AG09319 (cell line): ENCODE results near the gene SART1.
A peak's percentile ranks its signal among the peaks of the same experiment; 100 is the strongest.
"Not testable (repeated sequence)": the region's sequence is repeated elsewhere in the genome, so short reads cannot be mapped to it uniquely, and the experiment has no call there.

Experiments
- DNase-seq: peaks from one replicate; pipeline ENCODE4 v3.0.0-alpha.2; 2010; ENCODE audit warnings: low read depth; ENCODE audit errors: extremely low read depth
- TF ChIP-seq, protein P1 (sequence below): IDR thresholded peaks from 2 replicates; pipeline ENCODE4 v1.5.1; 2011; ENCODE audit warnings: low read depth, mild to moderate bottlenecking, inconsistent platforms, low read length, moderate library complexity

The SART1 gene

GRCh38 chr11:66022401-66023185 is 61.1 kb downstream of the SART1 start:
- TF ChIP-seq, protein P1, sequence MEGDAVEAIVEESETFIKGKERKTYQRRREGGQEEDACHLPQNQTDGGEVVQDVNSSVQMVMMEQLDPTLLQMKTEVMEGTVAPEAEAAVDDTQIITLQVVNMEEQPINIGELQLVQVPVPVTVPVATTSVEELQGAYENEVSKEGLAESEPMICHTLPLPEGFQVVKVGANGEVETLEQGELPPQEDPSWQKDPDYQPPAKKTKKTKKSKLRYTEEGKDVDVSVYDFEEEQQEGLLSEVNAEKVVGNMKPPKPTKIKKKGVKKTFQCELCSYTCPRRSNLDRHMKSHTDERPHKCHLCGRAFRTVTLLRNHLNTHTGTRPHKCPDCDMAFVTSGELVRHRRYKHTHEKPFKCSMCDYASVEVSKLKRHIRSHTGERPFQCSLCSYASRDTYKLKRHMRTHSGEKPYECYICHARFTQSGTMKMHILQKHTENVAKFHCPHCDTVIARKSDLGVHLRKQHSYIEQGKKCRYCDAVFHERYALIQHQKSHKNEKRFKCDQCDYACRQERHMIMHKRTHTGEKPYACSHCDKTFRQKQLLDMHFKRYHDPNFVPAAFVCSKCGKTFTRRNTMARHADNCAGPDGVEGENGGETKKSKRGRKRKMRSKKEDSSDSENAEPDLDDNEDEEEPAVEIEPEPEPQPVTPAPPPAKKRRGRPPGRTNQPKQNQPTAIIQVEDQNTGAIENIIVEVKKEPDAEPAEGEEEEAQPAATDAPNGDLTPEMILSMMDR = peak; percentile 90
- no peak for DNase-seq

DNA sequence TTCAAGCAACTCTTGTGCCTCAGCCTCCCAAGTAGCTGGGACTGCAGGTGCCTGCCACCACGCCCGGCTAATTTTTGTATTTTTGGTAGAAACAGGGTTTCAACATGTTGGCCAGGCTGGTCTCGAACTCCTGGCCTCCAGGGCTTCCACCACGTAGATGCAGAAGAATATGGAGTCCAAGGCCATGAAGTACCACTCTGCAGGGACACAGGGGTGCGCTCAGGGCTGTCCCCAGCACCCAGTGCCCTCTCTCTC is 61.6 kb downstream of the SART1 start:
- DNase-seq = not testable (repeated sequence)

GRCh38 chr11:66026017-66026529 is 64.5 kb downstream of the SART1 start, which contains the start of gene CATSPER1:
Gene CATSPER1, minus strand, starts transcription at chr11:66026479. Its CDS starts 100 bp downstream, at chr11:66026379.
- TF ChIP-seq, protein P1 = no peak
- no peak for DNase-seq
